NT2/D1 (cell line): ENCODE measurements around the gene SLC2A13.

Experiments
- SUZ12 ChIP-seq: IDR thresholded peaks from 2 replicates; pipeline ENCODE4 v1.6.1; 2011; ENCODE audit not compliant: insufficient read length, insufficient read depth; ENCODE audit errors: extremely low read depth
- YY1 ChIP-seq: IDR thresholded peaks from 2 replicates; pipeline ENCODE4 v1.6.1; 2011; ENCODE audit not compliant: insufficient read length, insufficient read depth
- ZNF274 ChIP-seq: IDR thresholded peaks from 2 replicates; pipeline ENCODE4 v1.6.1; 2011; ENCODE audit warnings: mild to moderate bottlenecking, low read depth, low read length

DNA sequence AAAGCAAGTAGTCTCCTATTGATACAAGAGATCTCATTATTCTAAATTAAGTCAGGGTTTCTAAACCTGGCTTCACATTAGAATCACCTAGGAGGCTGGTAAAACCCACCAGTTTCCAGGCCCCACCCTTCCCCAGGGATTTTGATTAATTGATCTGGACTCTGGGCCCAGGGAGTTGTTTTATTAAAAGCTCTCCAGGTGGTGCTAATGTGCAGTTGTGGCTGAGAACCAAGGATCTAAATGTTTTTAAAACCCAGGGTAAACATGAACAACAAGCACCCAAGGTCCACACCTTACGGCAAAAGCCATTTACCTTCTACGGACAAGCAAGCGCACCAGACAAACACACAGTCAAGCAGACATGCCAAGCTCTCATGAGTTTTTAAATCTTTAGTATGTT lies 73.9 kb downstream of the SLC2A13 start:
- no peak for TF ChIP-seq SUZ12
- TF ChIP-seq ZNF274: no peak
- no peak for TF ChIP-seq YY1
